K562 (cell line): ENCODE data around the gene CYLD. TPM values are rescaled to one million over a fixed set of nuclear protein-coding genes. Genes with fewer than 3 reads are reported as not detected.

Experiments used
- BCOR ChIP-seq: fragments of 450-650 bp; IDR thresholded peaks from 2 replicates; pipeline ENCODE4 v1.6.1; 2016
- CEBPB ChIP-seq: fragments of 450-650 bp; IDR thresholded peaks from 2 replicates; pipeline ENCODE4 v1.6.1; 2016; ENCODE audit warnings: missing genetic modification characterization, missing compliant biosample characterization
- JUND ChIP-seq, 2 experiments: IDR thresholded peaks; 2 replicates in 1 of 2; 3 replicates in 1 of 2; pipeline ENCODE4 v1.6.1; 2011; ENCODE audit warnings: borderline replicate concordance in 2 of 2, low read depth in 2 of 2, low read length in 2 of 2, improper control_type of control experiment in 1 of 2, missing biosample characterization in 1 of 2, missing genetic modification characterization in 1 of 2, missing genetic modification reagents in 1 of 2
- NR1H2 ChIP-seq: sonication (generic); formaldehyde crosslinking; IDR thresholded peaks from 2 replicates; pipeline ENCODE4 v1.4.0; 2020; ENCODE audit warnings: mild to moderate bottlenecking, missing genetic modification reagents
- REST ChIP-seq, 2 experiments: fragments of 450-650 bp; formaldehyde crosslinking in 1 of 2; IDR thresholded peaks; 2 replicates each; pipeline versions ENCODE4 v1.4.0 to v1.6.1; 2014 to 2020; ENCODE audit warnings: mild to moderate bottlenecking in 2 of 2, borderline replicate concordance in 1 of 2, low read depth in 1 of 2
- SOX6 ChIP-seq: fragments of 450-650 bp; IDR thresholded peaks from 2 replicates; pipeline ENCODE4 v1.6.1; 2014; ENCODE audit warnings: mild to moderate bottlenecking
- UBTF ChIP-seq, 2 experiments: IDR thresholded peaks; 2 replicates each; pipeline ENCODE4 v1.6.1; 2012; ENCODE audit warnings: improper control_type of control experiment in 2 of 2, low read depth in 2 of 2, low read length in 2 of 2, borderline replicate concordance in 1 of 2
- ZBED1 ChIP-seq: IDR thresholded peaks from 2 replicates; pipeline ENCODE4 v1.6.1; 2014
- polyA plus RNA-seq, 8 experiments: library from polyadenylated mRNA; depleted of rRNA in 4 of 8; stranded (reverse) in 5 of 8; unstranded in 3 of 8; fragments of >200 nt; fragmentation: Nextera tagmentation in 2 of 8; fragmentation: Illumina TruSeq in 1 of 8; extraction: Ambion mirVana in 2 of 8; extraction: Trizol in 1 of 8; gene quantifications; 2 replicates each; pipeline versions ENCODE4 v1.2.1 to v1.2.3, GENCODE V29; 2011 to 2014; ENCODE audit warnings: inconsistent platforms in 1 of 8, missing spikeins in 1 of 8
- total RNA-seq, 7 experiments: library from RNA; depleted of rRNA in 6 of 7; stranded (reverse); fragments of >200 nt in 6 of 7; fragmentation: Illumina TruSeq in 2 of 7; extraction: Trizol in 2 of 7; gene quantifications; 2 replicates each; pipeline versions ENCODE4 v1.2.1 to v1.2.3, GENCODE V29; 2011 to 2021; ENCODE audit warnings: low replicate concordance in 1 of 7

The CYLD gene
- total and polyA plus RNA-seq, 9 of the 15 experiments (the other 6 are each of a cell fraction or from before 2014, with no cell fraction given) = 3.4 to 7.4 (median 5.3) TPM

- TF ChIP-seq UBTF (IDR thresholded peaks at IDR 0.05; ENCODE audit: borderline replicate concordance in 1 of 2, low read depth in 2 of 2, low read length in 2 of 2) (no peak), CEBPB (tag) (peak; percentile 74), REST (IDR thresholded peaks at IDR 0.05; ENCODE audit: borderline replicate concordance) (no peak), REST (CRISPR knock-in tag; IDR thresholded peaks at IDR 0.05; ENCODE audit: low read depth) (no peak), JUND (IDR thresholded peaks at IDR 0.05; ENCODE audit: borderline replicate concordance, low read depth, low read length) (0 out of 2 replicates have a peak, but pooled peaks have one; percentile 29), JUND (tag; IDR thresholded peaks at IDR 0.05; ENCODE audit: borderline replicate concordance, low read depth, low read length) (peak; percentile 18; the same call in 1 of the 3 replicates), ZBED1 (no peak), NR1H2 (no peak), BCOR (no peak), SOX6 (0 out of 2 replicates have a peak, but pooled peaks have one; percentile 17)
Measured at GRCh38 chr16:50699326-50700159, 42.3 kb upstream of the CYLD start (continued).
